ENCODE data around the gene EPB41L4B. TPM values are rescaled to one million over a fixed set of nuclear protein-coding genes. Genes with fewer than 3 reads are reported as not detected.

The EPB41L4B gene
- total and polyA plus RNA-seq, 2 of the 13 experiments (the other 11 are each of a cell fraction or from before 2014, with no cell fraction given), result 17.6 to 22.1 TPM

GRCh38 chr9:109122726-109123621, 197.9 kb downstream of the EPB41L4B start (continued):
- TF ChIP-seq, protein P1, sequence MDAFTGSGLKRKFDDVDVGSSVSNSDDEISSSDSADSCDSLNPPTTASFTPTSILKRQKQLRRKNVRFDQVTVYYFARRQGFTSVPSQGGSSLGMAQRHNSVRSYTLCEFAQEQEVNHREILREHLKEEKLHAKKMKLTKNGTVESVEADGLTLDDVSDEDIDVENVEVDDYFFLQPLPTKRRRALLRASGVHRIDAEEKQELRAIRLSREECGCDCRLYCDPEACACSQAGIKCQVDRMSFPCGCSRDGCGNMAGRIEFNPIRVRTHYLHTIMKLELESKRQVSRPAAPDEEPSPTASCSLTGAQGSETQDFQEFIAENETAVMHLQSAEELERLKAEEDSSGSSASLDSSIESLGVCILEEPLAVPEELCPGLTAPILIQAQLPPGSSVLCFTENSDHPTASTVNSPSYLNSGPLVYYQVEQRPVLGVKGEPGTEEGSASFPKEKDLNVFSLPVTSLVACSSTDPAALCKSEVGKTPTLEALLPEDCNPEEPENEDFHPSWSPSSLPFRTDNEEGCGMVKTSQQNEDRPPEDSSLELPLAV (CRISPR knock-in tag; conservative IDR thresholded peaks at IDR 0.05; ENCODE audit: low read depth), result no peak
- TF ChIP-seq, protein P2, sequence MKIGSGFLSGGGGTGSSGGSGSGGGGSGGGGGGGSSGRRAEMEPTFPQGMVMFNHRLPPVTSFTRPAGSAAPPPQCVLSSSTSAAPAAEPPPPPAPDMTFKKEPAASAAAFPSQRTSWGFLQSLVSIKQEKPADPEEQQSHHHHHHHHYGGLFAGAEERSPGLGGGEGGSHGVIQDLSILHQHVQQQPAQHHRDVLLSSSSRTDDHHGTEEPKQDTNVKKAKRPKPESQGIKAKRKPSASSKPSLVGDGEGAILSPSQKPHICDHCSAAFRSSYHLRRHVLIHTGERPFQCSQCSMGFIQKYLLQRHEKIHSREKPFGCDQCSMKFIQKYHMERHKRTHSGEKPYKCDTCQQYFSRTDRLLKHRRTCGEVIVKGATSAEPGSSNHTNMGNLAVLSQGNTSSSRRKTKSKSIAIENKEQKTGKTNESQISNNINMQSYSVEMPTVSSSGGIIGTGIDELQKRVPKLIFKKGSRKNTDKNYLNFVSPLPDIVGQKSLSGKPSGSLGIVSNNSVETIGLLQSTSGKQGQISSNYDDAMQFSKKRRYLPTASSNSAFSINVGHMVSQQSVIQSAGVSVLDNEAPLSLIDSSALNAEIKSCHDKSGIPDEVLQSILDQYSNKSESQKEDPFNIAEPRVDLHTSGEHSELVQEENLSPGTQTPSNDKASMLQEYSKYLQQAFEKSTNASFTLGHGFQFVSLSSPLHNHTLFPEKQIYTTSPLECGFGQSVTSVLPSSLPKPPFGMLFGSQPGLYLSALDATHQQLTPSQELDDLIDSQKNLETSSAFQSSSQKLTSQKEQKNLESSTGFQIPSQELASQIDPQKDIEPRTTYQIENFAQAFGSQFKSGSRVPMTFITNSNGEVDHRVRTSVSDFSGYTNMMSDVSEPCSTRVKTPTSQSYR (CRISPR knock-in tag; IDR thresholded peaks at IDR 0.05; ENCODE audit: borderline replicate concordance), result no peak
- TF ChIP-seq RARG (CRISPR knock-in tag; IDR thresholded peaks at IDR 0.05; ENCODE audit: low read depth) (no peak), SMARCC2 (IDR thresholded peaks at IDR 0.05) (no peak), ZNF83 (CRISPR knock-in tag; IDR thresholded peaks at IDR 0.05; ENCODE audit: borderline replicate concordance) (no peak), BCL3 (CRISPR knock-in tag; IDR thresholded peaks at IDR 0.05) (0 out of 2 replicates have a peak, but pooled peaks have one; percentile 44), ZNF556 (CRISPR knock-in tag; IDR thresholded peaks at IDR 0.05; ENCODE audit: borderline replicate concordance) (no peak), ELF3 (CRISPR knock-in tag; IDR thresholded peaks at IDR 0.05) (no peak), SIX1 (CRISPR knock-in tag; IDR thresholded peaks at IDR 0.05; ENCODE audit: borderline replicate concordance) (no peak), ZNF510 (CRISPR knock-in tag; IDR thresholded peaks at IDR 0.05; ENCODE audit: low read depth) (no peak), NFE2 (CRISPR knock-in tag; IDR thresholded peaks at IDR 0.05) (0 out of 2 replicates have a peak, but pooled peaks have one; percentile 67), HNF4A (CRISPR knock-in tag; IDR thresholded peaks at IDR 0.05) (peak; percentile 74), CENPT (CRISPR knock-in tag; IDR thresholded peaks at IDR 0.05; ENCODE audit: low read depth) (no peak), FIP1L1 (IDR thresholded peaks at IDR 0.05; ENCODE audit: borderline replicate concordance, insufficient read depth, low read depth, low read length) (no peak), PHF21A (CRISPR knock-in tag; IDR thresholded peaks at IDR 0.05) (0 out of 2 replicates have a peak, but pooled peaks have one; percentile 33), TCF7 (IDR thresholded peaks at IDR 0.05; ENCODE audit: low read depth) (no peak)
- TF ChIP-seq, protein P3, sequence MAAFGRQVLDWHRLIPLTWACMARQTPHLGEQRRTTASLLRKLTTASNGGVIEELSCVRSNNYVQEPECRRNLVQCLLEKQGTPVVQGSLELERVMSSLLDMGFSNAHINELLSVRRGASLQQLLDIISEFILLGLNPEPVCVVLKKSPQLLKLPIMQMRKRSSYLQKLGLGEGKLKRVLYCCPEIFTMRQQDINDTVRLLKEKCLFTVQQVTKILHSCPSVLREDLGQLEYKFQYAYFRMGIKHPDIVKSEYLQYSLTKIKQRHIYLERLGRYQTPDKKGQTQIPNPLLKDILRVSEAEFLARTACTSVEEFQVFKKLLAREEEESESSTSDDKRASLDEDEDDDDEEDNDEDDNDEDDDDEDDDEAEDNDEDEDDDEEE (CRISPR knock-in tag; IDR thresholded peaks at IDR 0.05), result no peak

Data from HepG2 (cell line).